HFFc6 (cell line): ENCODE measurements around the gene CFAP68. TPM values are rescaled to one million over a fixed set of nuclear protein-coding genes. Genes with fewer than 3 reads are reported as not detected.

Experiments used
- DNase-seq: peaks from one replicate; pipeline ENCODE4 v3.0.0-alpha.2; 2018
- H3K27ac Mint-ChIP-seq: 2 replicates; pipeline ENCODE4 v1.8.0; 2020; ENCODE audit warnings: mild to moderate bottlenecking, mixed read lengths
- H3K27me3 Mint-ChIP-seq: 2 replicates; pipeline ENCODE4 v1.8.0; 2021; ENCODE audit warnings: mild to moderate bottlenecking, moderate library complexity, mixed read lengths; ENCODE audit not compliant: insufficient read depth
- H3K36me3 Mint-ChIP-seq: 2 replicates; pipeline ENCODE4 v1.8.0; 2021; ENCODE audit warnings: low read depth, mixed read lengths
- H3K4me1 Mint-ChIP-seq: 2 replicates; pipeline ENCODE4 v1.8.0; 2020; ENCODE audit warnings: low read depth, mixed read lengths
- H3K4me3 Mint-ChIP-seq: 2 replicates; pipeline ENCODE4 v1.8.0; 2020; ENCODE audit warnings: mild to moderate bottlenecking, moderate library complexity, mixed read lengths
- H3K9me3 Mint-ChIP-seq: 2 replicates; pipeline ENCODE4 v1.8.0; 2020; ENCODE audit warnings: mild to moderate bottlenecking, mixed read lengths
- CTCF ChIP-seq: fragments of 200-600 bp; sonication (generic); IDR thresholded peaks from 2 replicates; pipeline ENCODE4 v1.5.0; 2021; ENCODE audit warnings: antibody characterized with exemption, mild to moderate bottlenecking
- total RNA-seq, 6 experiments: library from RNA; stranded (reverse); fragmentation: NEBNext Ultra II Directional; extraction: Animal tissue kit (Norgen Biotek cat#: 25700); gene quantifications; 2 replicates in 1 of 6; 3 replicates in 5 of 6; pipeline ENCODE4 v1.2.3, GENCODE V29; 2021

CFAP68 gene
- total RNA-seq, 6 experiments from 2014 or later: 10.3 to 15.6 (median 12.5) TPM

DNA sequence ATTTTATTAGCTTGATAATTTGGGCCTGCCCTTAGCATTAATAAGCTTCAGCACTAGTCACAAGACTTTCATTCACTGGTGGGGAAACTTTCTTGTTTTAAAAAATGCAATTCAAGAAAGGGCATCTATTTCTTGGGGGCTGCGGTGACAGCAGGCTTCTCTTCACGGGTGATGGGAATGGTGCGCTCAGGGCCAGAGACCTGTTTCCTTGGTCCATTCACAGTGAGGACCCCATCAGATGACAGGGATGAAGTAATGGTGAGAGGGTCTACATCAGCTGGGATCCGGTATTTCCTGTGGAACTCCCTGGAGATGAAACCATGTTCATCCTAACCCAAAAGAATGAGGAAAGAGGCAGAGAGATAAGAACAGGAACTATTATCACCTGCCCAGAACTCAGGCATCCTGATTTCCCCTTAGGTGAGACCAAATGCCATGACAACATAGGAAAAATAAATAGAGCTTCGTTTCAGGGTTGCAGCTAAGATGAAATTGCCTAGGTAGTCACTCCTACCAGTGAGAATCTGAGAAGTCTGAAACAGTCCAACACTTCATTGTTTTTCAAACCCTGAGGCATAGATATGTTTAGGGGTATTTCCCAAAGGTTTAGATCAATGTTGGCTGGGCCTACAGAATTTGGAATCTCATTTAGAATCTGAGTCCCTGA is 29.4 kb downstream of the CFAP68 start:
- Mint-ChIP-seq H3K27me3 (peaks cover 3% of the 10 kb centered on the region), H3K36me3 (peaks cover 8% of the 10 kb centered on the region; the same call in 1 of the 2 replicates), H3K4me3 (no peak overlapping the region), H3K4me1 (peaks cover 36% of the 10 kb centered on the region), H3K27ac (no peak overlapping the region), H3K9me3 (no peaks in the 10 kb centered on the region)
- TF ChIP-seq CTCF: no peak
- DNase-seq: no peak

- Mint-ChIP-seq H3K4me3 (no peak overlapping the region), H3K9me3 (no peaks in the 10 kb centered on the region), H3K36me3 (peaks cover 8% of the 10 kb centered on the region; the same call in 1 of the 2 replicates), H3K27ac (no peak overlapping the region), H3K4me1 (peaks cover 42% of the 10 kb centered on the region), H3K27me3 (peaks cover 3% of the 10 kb centered on the region; the same call in 1 of the 2 replicates)
- no peak for DNase-seq
- TF ChIP-seq CTCF: no peak
These were observed 30.0 kb downstream of the CFAP68 start for GRCh38 chr11:111909378-111909777.

DNA sequence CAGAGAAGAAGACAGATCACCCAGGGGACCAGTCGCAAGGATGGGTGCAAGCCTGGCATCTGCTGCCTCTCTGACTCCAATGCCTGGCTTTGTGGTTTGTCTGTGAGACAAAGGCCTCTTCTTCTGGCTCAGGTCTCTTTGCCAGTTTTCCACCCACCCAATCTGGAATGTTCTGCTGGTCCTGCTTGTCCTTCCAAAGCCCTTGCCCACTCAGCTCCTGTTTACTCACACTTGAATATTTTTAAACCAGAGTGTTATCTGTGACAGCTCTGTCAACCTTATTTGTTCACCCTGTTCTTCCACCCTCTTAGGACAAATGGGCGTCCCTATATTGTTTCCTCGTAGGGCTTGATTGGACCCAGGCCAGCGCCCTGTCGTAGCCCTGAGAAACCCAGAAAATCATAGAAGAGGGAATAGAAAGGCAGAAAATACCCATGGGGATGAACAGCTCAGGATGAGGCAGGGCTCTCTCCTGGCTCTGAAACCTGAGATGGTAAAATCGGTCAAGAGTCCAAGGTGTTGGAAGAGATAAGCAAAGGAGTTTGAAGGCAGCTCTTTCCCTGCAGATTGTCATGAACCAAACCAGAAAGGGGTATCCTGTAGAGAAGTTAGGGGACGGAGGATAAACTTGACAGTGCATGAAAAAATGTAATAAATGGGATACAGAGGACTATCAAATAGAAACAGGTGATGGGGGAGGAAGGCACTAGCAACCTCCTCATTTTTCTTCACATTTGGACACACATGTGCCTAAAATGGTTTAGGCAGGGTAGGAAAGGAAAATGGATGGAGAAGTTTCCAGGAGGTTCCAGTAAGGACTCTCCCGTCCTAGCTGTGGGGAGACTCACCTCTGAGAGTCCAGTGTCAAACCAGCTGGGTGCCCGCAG is 31.6 kb downstream of the CFAP68 start:
- TF ChIP-seq CTCF: no peak
- peak overlapping the region; percentile 90 for H3K27ac Mint-ChIP-seq
- peaks cover 36% of the 10 kb centered on the region for H3K4me1 Mint-ChIP-seq
- peak overlapping the region; percentile 81 for H3K4me3 Mint-ChIP-seq
- DNase-seq: no peak
- H3K36me3 Mint-ChIP-seq: peaks cover 5% of the 10 kb centered on the region; the same call in 1 of the 2 replicates
- H3K9me3 Mint-ChIP-seq: no peaks in the 10 kb centered on the region
- H3K27me3 Mint-ChIP-seq: peaks cover 3% of the 10 kb centered on the region; the same call in 1 of the 2 replicates

DNA sequence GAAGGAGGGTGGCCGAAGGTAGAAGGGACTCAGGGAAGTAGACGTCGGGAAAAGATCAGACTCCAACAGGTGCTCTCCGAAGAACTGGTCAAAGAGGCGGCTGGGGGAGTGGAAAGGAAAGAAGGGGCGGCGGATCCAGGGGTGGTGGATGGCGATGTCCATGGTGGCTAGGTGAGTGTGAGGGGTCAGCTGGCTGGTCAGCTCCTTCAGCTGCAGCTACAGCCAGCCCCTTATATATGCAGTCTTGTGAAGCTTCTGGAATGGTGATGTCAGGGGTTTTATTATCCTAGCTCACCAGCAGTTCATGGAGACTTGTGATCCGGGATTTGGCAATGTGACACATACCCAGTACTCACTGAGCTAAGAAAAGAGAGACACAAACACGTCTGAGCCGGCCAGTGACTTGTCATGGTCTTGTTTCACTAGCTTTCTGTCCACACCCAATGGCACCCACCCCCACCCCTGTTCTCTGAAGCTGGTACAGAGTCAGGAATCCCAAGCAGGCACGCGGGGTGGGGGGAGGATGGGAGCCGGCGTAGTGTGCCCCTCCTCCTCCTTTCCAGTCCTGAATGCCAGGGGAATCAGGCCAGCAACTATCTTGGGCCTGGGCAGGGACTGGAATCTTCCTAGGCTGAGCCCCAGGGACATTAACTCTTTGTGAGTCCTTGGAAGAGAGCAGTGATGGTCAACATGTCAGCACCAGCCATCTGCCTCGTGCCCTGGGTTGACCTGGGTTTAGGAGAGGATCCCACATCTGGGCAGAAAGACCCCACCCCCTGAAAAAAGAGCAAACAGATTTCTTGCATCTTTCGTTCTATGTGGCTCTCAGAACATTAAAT is 32.4 kb downstream of the CFAP68 start, which contains the start of gene CRYAB:
Gene CRYAB (minus strand): TSS at position 208 of the 839 bp plus-strand sequence. CDS start 46 bp downstream, at position 162.
- no peaks in the 10 kb centered on the region for H3K9me3 Mint-ChIP-seq
- H3K27ac Mint-ChIP-seq: peak within 1 kb of the TSS; percentile 90
- no peak for TF ChIP-seq CTCF
- H3K27me3 Mint-ChIP-seq: peaks cover 4% of the 10 kb centered on the region
- peaks cover 36% of the 10 kb centered on the region for H3K4me1 Mint-ChIP-seq
- peak within 1 kb of the TSS; percentile 81 for H3K4me3 Mint-ChIP-seq
- DNase-seq: peak; percentile 94
- H3K36me3 Mint-ChIP-seq: peaks cover 5% of the 10 kb centered on the region; the same call in 1 of the 2 replicates

DNA sequence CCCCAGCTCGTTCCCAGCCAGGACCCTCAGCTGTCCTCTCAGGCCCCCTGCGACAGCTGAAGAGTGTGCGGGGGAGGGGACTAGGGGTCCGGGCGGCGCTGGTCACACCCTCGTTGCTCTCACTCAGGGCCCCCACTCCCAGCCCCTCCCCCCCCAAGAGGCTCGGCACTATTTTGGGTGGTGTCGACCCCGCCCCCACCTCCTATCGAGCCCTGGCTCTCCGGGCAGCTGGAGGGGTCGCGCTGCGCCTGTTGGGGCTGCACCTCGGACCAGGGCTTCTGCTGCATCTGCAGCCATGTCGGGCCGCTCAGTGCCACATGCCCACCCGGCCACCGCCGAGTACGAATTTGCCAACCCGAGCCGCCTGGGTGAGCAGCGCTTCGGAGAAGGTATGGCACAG is 33.2 kb downstream of the CFAP68 start, which contains the start of gene HSPB2:
Gene HSPB2 (plus strand): TSS at position 200 of the 400 bp plus-strand sequence. CDS start 96 bp downstream, at position 296.
- Mint-ChIP-seq H3K9me3 (no peaks in the 10 kb centered on the region), H3K4me3 (peak within 1 kb of the TSS; percentile 81), H3K27me3 (peaks cover 5% of the 10 kb centered on the region), H3K4me1 (peaks cover 36% of the 10 kb centered on the region), H3K36me3 (peaks cover 5% of the 10 kb centered on the region; the same call in 1 of the 2 replicates), H3K27ac (peak within 1 kb of the TSS; percentile 90)
- no peak for DNase-seq
- no peak for TF ChIP-seq CTCF
